ENCODE results near the gene DDX1. TPM values are rescaled to one million over a fixed set of nuclear protein-coding genes. Genes with fewer than 3 reads are reported as not detected.

Gene DDX1
- total and polyA plus RNA-seq, 9 of the 15 experiments (the other 6 are each of a cell fraction or from before 2014, with no cell fraction given): 116 to 277 (median 232) TPM

GRCh38 chr2:15561574-15562344 lies 29.9 kb upstream of the DDX1 start (continued):
- TF ChIP-seq, protein P1, sequence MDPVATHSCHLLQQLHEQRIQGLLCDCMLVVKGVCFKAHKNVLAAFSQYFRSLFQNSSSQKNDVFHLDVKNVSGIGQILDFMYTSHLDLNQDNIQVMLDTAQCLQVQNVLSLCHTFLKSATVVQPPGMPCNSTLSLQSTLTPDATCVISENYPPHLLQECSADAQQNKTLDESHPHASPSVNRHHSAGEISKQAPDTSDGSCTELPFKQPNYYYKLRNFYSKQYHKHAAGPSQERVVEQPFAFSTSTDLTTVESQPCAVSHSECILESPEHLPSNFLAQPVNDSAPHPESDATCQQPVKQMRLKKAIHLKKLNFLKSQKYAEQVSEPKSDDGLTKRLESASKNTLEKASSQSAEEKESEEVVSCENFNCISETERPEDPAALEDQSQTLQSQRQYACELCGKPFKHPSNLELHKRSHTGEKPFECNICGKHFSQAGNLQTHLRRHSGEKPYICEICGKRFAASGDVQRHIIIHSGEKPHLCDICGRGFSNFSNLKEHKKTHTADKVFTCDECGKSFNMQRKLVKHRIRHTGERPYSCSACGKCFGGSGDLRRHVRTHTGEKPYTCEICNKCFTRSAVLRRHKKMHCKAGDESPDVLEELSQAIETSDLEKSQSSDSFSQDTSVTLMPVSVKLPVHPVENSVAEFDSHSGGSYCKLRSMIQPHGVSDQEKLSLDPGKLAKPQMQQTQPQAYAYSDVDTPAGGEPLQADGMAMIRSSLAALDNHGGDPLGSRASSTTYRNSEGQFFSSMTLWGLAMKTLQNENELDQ (CRISPR knock-in tag; IDR thresholded peaks at IDR 0.05; ENCODE audit: borderline replicate concordance): no peak
- TF ChIP-seq RBM22 (IDR thresholded peaks at IDR 0.05; ENCODE audit: low read depth, low read length, poor library complexity, severe bottlenecking): no peak
- TF ChIP-seq ATF2 (CRISPR knock-in tag; IDR thresholded peaks at IDR 0.05): no peak
- peak; percentile 68; the same call in 1 of the 2 replicates for TF ChIP-seq MXI1 (IDR thresholded peaks at IDR 0.05; ENCODE audit: low read depth, low read length)
- TF ChIP-seq, protein P2, sequence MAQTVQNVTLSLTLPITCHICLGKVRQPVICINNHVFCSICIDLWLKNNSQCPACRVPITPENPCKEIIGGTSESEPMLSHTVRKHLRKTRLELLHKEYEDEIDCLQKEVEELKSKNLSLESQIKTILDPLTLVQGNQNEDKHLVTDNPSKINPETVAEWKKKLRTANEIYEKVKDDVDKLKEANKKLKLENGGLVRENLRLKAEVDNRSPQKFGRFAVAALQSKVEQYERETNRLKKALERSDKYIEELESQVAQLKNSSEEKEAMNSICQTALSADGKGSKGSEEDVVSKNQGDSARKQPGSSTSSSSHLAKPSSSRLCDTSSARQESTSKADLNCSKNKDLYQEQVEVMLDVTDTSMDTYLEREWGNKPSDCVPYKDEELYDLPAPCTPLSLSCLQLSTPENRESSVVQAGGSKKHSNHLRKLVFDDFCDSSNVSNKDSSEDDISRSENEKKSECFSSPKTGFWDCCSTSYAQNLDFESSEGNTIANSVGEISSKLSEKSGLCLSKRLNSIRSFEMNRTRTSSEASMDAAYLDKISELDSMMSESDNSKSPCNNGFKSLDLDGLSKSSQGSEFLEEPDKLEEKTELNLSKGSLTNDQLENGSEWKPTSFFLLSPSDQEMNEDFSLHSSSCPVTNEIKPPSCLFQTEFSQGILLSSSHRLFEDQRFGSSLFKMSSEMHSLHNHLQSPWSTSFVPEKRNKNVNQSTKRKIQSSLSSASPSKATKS (CRISPR knock-in tag; IDR thresholded peaks at IDR 0.05): no peak
- no peak for TF ChIP-seq THAP7 (CRISPR knock-in tag; IDR thresholded peaks at IDR 0.05)
- TF ChIP-seq KAT2B (IDR thresholded peaks at IDR 0.05; ENCODE audit: low read depth, low read length): no peak
- TF ChIP-seq, protein P3, sequence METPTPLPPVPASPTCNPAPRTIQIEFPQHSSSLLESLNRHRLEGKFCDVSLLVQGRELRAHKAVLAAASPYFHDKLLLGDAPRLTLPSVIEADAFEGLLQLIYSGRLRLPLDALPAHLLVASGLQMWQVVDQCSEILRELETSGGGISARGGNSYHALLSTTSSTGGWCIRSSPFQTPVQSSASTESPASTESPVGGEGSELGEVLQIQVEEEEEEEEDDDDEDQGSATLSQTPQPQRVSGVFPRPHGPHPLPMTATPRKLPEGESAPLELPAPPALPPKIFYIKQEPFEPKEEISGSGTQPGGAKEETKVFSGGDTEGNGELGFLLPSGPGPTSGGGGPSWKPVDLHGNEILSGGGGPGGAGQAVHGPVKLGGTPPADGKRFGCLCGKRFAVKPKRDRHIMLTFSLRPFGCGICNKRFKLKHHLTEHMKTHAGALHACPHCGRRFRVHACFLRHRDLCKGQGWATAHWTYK (CRISPR knock-in tag; IDR thresholded peaks at IDR 0.05): no peak
- TF ChIP-seq OTX1 (CRISPR knock-in tag; IDR thresholded peaks at IDR 0.05): no peak
- TF ChIP-seq TEAD4 (IDR thresholded peaks at IDR 0.05; ENCODE audit: low read length): peak; percentile 65
- no peak for TF ChIP-seq TEAD4 (CRISPR knock-in tag; IDR thresholded peaks at IDR 0.05; ENCODE audit: borderline replicate concordance)
- no peak for TF ChIP-seq NR2F6 (CRISPR knock-in tag; IDR thresholded peaks at IDR 0.05)
- 0 out of 2 replicates have a peak, but pooled peaks have one; percentile 31 for TF ChIP-seq L3MBTL2 (IDR thresholded peaks at IDR 0.05)
- TF ChIP-seq DDX20 (tag; IDR thresholded peaks at IDR 0.05; ENCODE audit: low read depth): no peak
- peak; percentile 77 to 85 for TF ChIP-seq MLLT1 (IDR thresholded peaks at IDR 0.05)
- no peak for TF ChIP-seq RFX5 (IDR thresholded peaks at IDR 0.05; ENCODE audit: low read depth, low read length)
- no peak for TF ChIP-seq ZNF253 (CRISPR knock-in tag; conservative IDR thresholded peaks at IDR 0.05)

All from K562 (cell line).